ENCODE measurements around the gene FAM210B. TPM values are rescaled to one million over a fixed set of nuclear protein-coding genes. Genes with fewer than 3 reads are reported as not detected.

Gene FAM210B
- total RNA-seq, 1 donor from 2014 or later: 6.0 TPM

GRCh38 chr20:56348746-56349145 is 10.0 kb upstream of the FAM210B start:
- peaks cover 42% of the 10 kb centered on the region for H3K27me3 Mint-ChIP-seq
- H3K9me3 Mint-ChIP-seq: no peaks in the 10 kb centered on the region
- DNase-seq: no peak
- no peak overlapping the region for H3K4me3 Mint-ChIP-seq
- no peaks in the 10 kb centered on the region for H3K36me3 Mint-ChIP-seq (ENCODE audit: low read depth)
- H3K4me1 Mint-ChIP-seq: peaks cover 2% of the 10 kb centered on the region
- intact Hi-C loops (cut with micrococcal nuclease): no loop called here
- H3K27ac Mint-ChIP-seq: no peak overlapping the region

- no peaks in the 10 kb centered on the region for H3K36me3 Mint-ChIP-seq (ENCODE audit: low read depth)
- H3K4me3 Mint-ChIP-seq: no peak overlapping the region
- DNase-seq: no peak
- no peaks in the 10 kb centered on the region for H3K4me1 Mint-ChIP-seq
- intact Hi-C loops (cut with micrococcal nuclease): no loop called here
- no peaks in the 10 kb centered on the region for H3K9me3 Mint-ChIP-seq
- peaks cover 27% of the 10 kb centered on the region for H3K27me3 Mint-ChIP-seq
- H3K27ac Mint-ChIP-seq: no peak overlapping the region
Observed at GRCh38 chr20:56350842-56351241, 7.9 kb upstream of the FAM210B start.

GRCh38 chr20:56352345-56353055 is 6.3 kb upstream of the FAM210B start:
- Mint-ChIP-seq H3K9me3 (no peaks in the 10 kb centered on the region), H3K4me1 (no peaks in the 10 kb centered on the region), H3K4me3 (no peak overlapping the region), H3K36me3 (ENCODE audit: low read depth) (no peaks in the 10 kb centered on the region), H3K27ac (no peak overlapping the region), H3K27me3 (peaks cover 28% of the 10 kb centered on the region)
- no peak for DNase-seq
- intact Hi-C loops (cut with micrococcal nuclease): no loop called here

DNA sequence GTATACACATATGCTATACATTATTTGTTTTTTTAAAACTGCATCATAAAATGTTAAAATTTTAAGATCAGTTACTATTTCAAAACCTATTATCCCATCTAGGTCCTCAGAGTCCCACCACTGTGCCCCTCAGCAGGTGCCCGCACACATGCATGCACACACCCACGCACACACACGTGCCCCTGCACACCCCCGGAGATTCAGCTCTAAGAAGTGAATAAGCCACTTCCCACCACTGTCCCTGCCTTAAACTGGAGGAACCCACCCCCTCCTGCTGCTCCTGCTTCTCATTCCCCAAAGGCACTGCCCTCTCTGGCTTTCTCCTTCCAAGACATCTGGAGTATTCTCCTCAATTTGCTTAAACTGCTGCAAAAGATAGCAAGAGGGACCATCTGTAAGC is 5.4 kb upstream of the FAM210B start:
- H3K9me3 Mint-ChIP-seq: no peaks in the 10 kb centered on the region
- H3K4me3 Mint-ChIP-seq: no peak overlapping the region
- intact Hi-C loops (cut with micrococcal nuclease): no loop called here
- peaks cover 22% of the 10 kb centered on the region for H3K27me3 Mint-ChIP-seq
- no peaks in the 10 kb centered on the region for H3K36me3 Mint-ChIP-seq (ENCODE audit: low read depth)
- DNase-seq: no peak
- no peak overlapping the region for H3K27ac Mint-ChIP-seq
- peaks cover 3% of the 10 kb centered on the region for H3K4me1 Mint-ChIP-seq

- Mint-ChIP-seq H3K4me3 (peak overlapping the region; percentile 66), H3K27me3 (peaks cover 12% of the 10 kb centered on the region), H3K9me3 (no peaks in the 10 kb centered on the region), H3K27ac (no peak overlapping the region), H3K4me1 (peaks cover 14% of the 10 kb centered on the region), H3K36me3 (ENCODE audit: low read depth) (no peaks in the 10 kb centered on the region)
- intact Hi-C loops (cut with micrococcal nuclease): loop anchor here (1.0 kb wide), 1 partner anchor 34 kb away; the partner anchor contains the start of genes AURKA and CSTF1
- no peak for DNase-seq
Observed at GRCh38 chr20:56358070-56358469, 704 bp upstream of the FAM210B start.

DNA sequence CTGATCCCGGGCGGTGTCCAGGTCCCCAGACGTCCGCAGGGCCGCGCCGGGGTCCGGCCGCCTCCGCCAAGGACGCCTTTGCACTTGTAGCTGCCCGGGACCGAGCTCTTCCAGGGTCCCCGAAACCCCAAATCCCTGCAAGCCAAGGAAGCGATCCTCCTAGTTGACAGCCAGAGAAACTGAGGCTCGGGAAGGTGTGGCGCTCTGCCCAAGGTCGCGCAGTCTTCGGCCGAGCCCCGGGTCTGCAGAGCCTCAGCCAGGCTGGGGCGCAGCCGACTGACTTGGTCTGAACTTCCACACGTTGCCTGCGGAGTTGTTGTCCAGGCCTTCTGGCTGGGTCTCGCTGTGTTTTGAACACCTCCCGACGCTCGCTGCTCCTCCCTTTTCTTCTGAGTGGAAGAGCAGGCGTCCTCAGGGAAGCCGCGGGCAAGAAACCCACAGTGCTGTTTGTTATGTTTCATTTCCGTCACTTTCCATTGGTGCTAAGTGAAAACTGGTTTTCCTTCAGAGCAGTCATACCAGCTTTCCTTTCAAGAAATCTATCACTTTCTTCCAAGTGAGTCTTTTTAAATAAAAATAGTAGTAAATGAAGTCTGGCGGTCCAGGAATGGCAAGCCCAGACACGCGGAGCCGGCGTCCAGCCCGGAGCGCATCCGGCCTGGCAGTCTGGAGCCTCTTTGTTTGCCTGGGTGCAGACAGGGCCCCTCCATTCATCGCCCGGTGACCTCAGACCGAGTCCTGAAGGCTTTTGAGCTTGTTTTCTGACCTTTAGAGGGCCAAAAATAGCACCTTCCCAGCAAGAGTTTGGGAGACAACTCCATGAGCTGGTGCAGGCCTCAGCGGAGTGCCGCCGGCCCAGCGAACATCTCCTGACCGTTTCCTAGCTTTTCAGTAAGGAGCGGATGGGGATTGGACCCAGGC is 698 bp downstream of the FAM210B start:
- peak; percentile 70 for DNase-seq
- Mint-ChIP-seq H3K4me3 (peak overlapping the region; percentile 86), H3K27me3 (peaks cover 10% of the 10 kb centered on the region), H3K27ac (peak overlapping the region; percentile 73), H3K36me3 (ENCODE audit: low read depth) (no peaks in the 10 kb centered on the region), H3K4me1 (peaks cover 14% of the 10 kb centered on the region), H3K9me3 (no peaks in the 10 kb centered on the region)
- intact Hi-C loops (cut with micrococcal nuclease): no loop called here

DNA sequence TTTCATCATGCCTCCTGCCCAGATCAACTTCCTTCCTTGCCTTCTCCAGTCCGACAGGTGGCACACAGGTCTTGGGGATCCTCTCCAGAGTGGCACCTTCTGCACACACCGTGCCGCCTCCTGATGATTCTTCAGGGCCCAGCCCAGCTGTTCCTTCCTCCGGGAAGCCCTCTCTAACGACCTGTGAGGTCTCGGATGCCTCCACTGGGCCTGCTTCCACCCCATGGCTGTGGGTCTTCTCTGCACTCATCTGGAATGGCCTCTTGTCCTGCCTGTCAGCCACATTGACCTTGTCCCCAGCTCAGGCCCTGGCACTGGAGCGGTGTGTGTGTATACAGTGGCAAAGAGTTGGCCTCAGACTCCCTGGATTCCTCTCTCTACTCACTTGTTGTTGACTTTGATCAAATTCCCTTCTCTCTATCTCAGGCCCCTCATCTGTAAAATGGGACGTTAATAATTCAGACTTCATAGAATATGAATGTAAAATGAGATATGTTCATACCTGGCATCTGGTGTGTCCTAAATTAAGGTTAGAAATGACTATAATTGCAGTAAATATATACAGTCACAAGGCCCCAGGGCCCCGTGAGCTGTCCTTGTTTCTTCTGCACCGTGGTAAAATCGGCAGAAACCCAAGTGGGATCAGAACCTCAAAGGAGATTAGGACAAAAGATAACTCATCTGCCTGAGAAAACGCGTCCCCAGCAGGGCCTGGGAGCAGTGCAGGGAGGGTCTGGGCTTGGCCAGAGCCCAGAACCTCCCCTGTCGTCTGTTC is 1.5 kb downstream of the FAM210B start:
- DNase-seq: no peak
- H3K4me1 Mint-ChIP-seq: peaks cover 14% of the 10 kb centered on the region
- no peaks in the 10 kb centered on the region for H3K36me3 Mint-ChIP-seq (ENCODE audit: low read depth)
- H3K27ac Mint-ChIP-seq: no peak overlapping the region
- H3K4me3 Mint-ChIP-seq: peak overlapping the region; percentile 86
- H3K9me3 Mint-ChIP-seq: no peaks in the 10 kb centered on the region
- intact Hi-C loops (cut with micrococcal nuclease): no loop called here
- H3K27me3 Mint-ChIP-seq: peaks cover 10% of the 10 kb centered on the region

- DNase-seq: no peak
- no peak overlapping the region for H3K4me3 Mint-ChIP-seq
- H3K27ac Mint-ChIP-seq: no peak overlapping the region
- H3K27me3 Mint-ChIP-seq: peaks cover 9% of the 10 kb centered on the region
- H3K4me1 Mint-ChIP-seq: peaks cover 14% of the 10 kb centered on the region
- intact Hi-C loops (cut with micrococcal nuclease): no loop called here
- no peaks in the 10 kb centered on the region for H3K9me3 Mint-ChIP-seq
- peaks cover under 1% of the 10 kb centered on the region for H3K36me3 Mint-ChIP-seq (ENCODE audit: low read depth)
Observed at GRCh38 chr20:56360908-56361205, 2.1 kb downstream of the FAM210B start.

- no peak for DNase-seq
- H3K9me3 Mint-ChIP-seq: no peaks in the 10 kb centered on the region
- no peak overlapping the region for H3K27ac Mint-ChIP-seq
- no peak overlapping the region for H3K4me3 Mint-ChIP-seq
- peaks cover 6% of the 10 kb centered on the region for H3K27me3 Mint-ChIP-seq
- intact Hi-C loops (cut with micrococcal nuclease): no loop called here
- H3K36me3 Mint-ChIP-seq (ENCODE audit: low read depth): peaks cover 4% of the 10 kb centered on the region
- H3K4me1 Mint-ChIP-seq: peaks cover 14% of the 10 kb centered on the region
Observed at GRCh38 chr20:56361900-56362299, 3.1 kb downstream of the FAM210B start.

GRCh38 chr20:56362833-56363413 is 4.1 kb downstream of the FAM210B start:
- H3K27me3 Mint-ChIP-seq: peaks cover under 1% of the 10 kb centered on the region
- intact Hi-C loops (cut with micrococcal nuclease): no loop called here
- no peak for DNase-seq
- peaks cover 4% of the 10 kb centered on the region for H3K36me3 Mint-ChIP-seq (ENCODE audit: low read depth)
- H3K4me3 Mint-ChIP-seq: no peak overlapping the region
- peaks cover 14% of the 10 kb centered on the region for H3K4me1 Mint-ChIP-seq
- H3K9me3 Mint-ChIP-seq: no peaks in the 10 kb centered on the region
- H3K27ac Mint-ChIP-seq: no peak overlapping the region

DNA sequence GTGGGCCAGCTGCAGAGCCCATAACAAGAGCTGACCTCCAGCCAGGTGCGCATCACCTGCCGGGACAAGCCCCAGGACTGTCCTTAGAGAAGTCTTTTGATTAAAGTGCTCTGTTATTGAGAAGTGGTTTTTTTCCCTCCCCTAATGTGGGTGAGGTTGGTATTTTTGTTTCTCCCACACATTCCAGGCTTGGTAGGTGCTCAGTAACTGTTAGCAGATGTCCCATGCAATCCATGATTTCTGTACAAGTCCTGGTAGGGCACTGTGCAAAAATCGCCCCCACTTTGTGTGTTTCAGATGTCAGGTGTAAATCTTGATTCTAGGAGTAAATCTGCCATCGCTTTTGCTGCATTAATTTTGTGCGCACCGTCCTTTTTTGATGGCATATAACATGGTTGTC is 4.7 kb downstream of the FAM210B start:
- peaks cover 10% of the 10 kb centered on the region for H3K4me1 Mint-ChIP-seq
- H3K27me3 Mint-ChIP-seq: no peaks in the 10 kb centered on the region
- no peak overlapping the region for H3K27ac Mint-ChIP-seq
- peaks cover 7% of the 10 kb centered on the region for H3K36me3 Mint-ChIP-seq (ENCODE audit: low read depth)
- H3K4me3 Mint-ChIP-seq: no peak overlapping the region
- no peaks in the 10 kb centered on the region for H3K9me3 Mint-ChIP-seq
- intact Hi-C loops (cut with micrococcal nuclease): no loop called here
- no peak for DNase-seq

GRCh38 chr20:56368351-56369134 is 9.8 kb downstream of the FAM210B start:
- Mint-ChIP-seq H3K36me3 (ENCODE audit: low read depth) (peaks cover 30% of the 10 kb centered on the region), H3K27ac (no peak overlapping the region)

DNA sequence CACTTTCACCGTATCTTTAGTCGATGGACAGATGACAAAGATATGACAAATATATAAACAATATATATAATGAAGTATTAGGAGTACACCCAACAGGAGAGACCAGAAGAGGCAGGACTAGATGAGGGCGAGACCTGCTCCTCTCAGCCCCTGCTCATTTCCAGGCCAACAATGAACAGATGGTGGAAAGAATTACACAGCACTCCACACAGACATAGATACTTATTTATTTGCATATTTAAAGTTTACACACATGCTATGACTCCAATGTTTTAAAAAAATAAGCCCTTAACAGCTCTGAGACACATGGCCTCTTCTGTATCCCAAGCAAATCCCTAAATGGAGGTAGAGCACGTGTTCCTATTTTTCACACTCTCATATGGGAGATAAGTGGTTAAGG is 10.4 kb downstream of the FAM210B start:
- no peak overlapping the region for H3K27ac Mint-ChIP-seq
- intact Hi-C loops (cut with micrococcal nuclease): no loop called here
- no peak overlapping the region for H3K4me3 Mint-ChIP-seq
- peaks cover 32% of the 10 kb centered on the region for H3K36me3 Mint-ChIP-seq (ENCODE audit: low read depth)
- H3K9me3 Mint-ChIP-seq: no peaks in the 10 kb centered on the region
- H3K4me1 Mint-ChIP-seq: peaks cover 14% of the 10 kb centered on the region
- H3K27me3 Mint-ChIP-seq: no peaks in the 10 kb centered on the region
- no peak for DNase-seq

More at GRCh38 chr20:56368351-56369134, 9.8 kb downstream of the FAM210B start:
- H3K9me3 Mint-ChIP-seq: no peaks in the 10 kb centered on the region
- intact Hi-C loops (cut with micrococcal nuclease): no loop called here
- DNase-seq: no peak
- peaks cover 10% of the 10 kb centered on the region for H3K4me1 Mint-ChIP-seq
- H3K27me3 Mint-ChIP-seq: no peaks in the 10 kb centered on the region
- no peak overlapping the region for H3K4me3 Mint-ChIP-seq
